ENCODE measurements around the gene COPS7B. TPM values are rescaled to one million over a fixed set of nuclear protein-coding genes. Genes with fewer than 3 reads are reported as not detected.

Gene COPS7B
- total RNA-seq, 1 experiment from 2014 or later, result 57.1 TPM

DNA sequence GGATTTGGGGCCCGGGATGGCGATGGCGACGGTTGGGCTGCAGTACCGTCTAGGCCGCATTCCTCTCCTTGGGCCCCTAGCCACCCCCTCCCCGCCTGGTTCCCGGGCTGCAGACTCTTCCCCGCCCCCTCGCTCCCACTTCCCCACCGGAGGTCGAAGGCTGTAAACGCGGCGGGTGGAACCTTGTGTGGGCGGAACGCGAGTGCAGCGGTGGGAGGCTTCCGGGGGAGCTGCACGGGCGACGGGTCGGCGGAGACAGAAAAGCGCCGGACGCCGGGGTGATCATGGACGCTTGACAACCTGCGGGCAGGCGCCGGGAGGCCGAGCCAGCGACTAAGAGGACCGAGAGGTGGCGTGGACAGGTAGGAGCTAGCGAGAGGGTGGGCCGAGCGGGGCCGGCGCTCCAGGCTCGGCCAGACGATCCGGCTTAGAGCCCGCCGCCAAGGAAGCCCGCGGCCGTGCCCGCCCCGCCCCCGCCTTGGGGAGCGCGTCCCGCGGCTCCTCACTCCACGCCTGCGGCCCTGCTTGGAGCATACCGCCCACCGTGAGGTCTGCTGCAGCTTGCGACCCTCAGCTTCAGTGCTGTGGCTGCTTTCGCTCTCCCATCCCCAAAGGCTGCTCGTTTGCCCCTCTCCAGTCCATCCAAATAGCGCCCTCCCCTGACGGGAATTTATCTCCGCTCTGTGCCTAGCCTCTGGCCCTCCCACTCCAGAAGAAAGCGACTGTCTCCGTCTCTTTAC lies at the start of gene COPS7B (continued):
- TF ChIP-seq, protein P1, sequence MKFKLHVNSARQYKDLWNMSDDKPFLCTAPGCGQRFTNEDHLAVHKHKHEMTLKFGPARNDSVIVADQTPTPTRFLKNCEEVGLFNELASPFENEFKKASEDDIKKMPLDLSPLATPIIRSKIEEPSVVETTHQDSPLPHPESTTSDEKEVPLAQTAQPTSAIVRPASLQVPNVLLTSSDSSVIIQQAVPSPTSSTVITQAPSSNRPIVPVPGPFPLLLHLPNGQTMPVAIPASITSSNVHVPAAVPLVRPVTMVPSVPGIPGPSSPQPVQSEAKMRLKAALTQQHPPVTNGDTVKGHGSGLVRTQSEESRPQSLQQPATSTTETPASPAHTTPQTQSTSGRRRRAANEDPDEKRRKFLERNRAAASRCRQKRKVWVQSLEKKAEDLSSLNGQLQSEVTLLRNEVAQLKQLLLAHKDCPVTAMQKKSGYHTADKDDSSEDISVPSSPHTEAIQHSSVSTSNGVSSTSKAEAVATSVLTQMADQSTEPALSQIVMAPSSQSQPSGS (CRISPR knock-in tag; IDR thresholded peaks at IDR 0.05; ENCODE audit: borderline replicate concordance, low read depth), result peak; percentile 33; the same call in 1 of the 2 replicates
- TF ChIP-seq, protein P2, sequence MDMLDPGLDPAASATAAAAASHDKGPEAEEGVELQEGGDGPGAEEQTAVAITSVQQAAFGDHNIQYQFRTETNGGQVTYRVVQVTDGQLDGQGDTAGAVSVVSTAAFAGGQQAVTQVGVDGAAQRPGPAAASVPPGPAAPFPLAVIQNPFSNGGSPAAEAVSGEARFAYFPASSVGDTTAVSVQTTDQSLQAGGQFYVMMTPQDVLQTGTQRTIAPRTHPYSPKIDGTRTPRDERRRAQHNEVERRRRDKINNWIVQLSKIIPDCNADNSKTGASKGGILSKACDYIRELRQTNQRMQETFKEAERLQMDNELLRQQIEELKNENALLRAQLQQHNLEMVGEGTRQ (CRISPR knock-in tag; IDR thresholded peaks at IDR 0.05), result peak; percentile 42; the same call in 1 of the 2 replicates
- TF ChIP-seq ZNF317 (CRISPR knock-in tag; IDR thresholded peaks at IDR 0.05; ENCODE audit: borderline replicate concordance, low read depth), result 0 out of 2 replicates have a peak, but pooled peaks have one; percentile 38
- 0 out of 2 replicates have a peak, but pooled peaks have one; percentile 30 for TF ChIP-seq ZBTB21 (CRISPR knock-in tag; IDR thresholded peaks at IDR 0.05; ENCODE audit: borderline replicate concordance)
- TF ChIP-seq, protein P3, sequence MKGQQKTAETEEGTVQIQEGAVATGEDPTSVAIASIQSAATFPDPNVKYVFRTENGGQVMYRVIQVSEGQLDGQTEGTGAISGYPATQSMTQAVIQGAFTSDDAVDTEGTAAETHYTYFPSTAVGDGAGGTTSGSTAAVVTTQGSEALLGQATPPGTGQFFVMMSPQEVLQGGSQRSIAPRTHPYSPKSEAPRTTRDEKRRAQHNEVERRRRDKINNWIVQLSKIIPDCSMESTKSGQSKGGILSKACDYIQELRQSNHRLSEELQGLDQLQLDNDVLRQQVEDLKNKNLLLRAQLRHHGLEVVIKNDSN (CRISPR knock-in tag; IDR thresholded peaks at IDR 0.05), result peak; percentile 41; the same call in 1 of the 2 replicates
- TF ChIP-seq, protein P4, sequence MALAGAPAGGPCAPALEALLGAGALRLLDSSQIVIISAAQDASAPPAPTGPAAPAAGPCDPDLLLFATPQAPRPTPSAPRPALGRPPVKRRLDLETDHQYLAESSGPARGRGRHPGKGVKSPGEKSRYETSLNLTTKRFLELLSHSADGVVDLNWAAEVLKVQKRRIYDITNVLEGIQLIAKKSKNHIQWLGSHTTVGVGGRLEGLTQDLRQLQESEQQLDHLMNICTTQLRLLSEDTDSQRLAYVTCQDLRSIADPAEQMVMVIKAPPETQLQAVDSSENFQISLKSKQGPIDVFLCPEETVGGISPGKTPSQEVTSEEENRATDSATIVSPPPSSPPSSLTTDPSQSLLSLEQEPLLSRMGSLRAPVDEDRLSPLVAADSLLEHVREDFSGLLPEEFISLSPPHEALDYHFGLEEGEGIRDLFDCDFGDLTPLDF (CRISPR knock-in tag; IDR thresholded peaks at IDR 0.05), result no peak
- TF ChIP-seq PRRX2 (CRISPR knock-in tag; IDR thresholded peaks at IDR 0.05), result 0 out of 2 replicates have a peak, but pooled peaks have one; percentile 63
- no peak for TF ChIP-seq TEAD4 (CRISPR knock-in tag; IDR thresholded peaks at IDR 0.05)
- TF ChIP-seq MYBL2 (CRISPR knock-in tag; IDR thresholded peaks at IDR 0.05), result peak; percentile 93
- no peak for TF ChIP-seq NR2C2 (CRISPR knock-in tag; IDR thresholded peaks at IDR 0.05)
- TF ChIP-seq, protein P5, sequence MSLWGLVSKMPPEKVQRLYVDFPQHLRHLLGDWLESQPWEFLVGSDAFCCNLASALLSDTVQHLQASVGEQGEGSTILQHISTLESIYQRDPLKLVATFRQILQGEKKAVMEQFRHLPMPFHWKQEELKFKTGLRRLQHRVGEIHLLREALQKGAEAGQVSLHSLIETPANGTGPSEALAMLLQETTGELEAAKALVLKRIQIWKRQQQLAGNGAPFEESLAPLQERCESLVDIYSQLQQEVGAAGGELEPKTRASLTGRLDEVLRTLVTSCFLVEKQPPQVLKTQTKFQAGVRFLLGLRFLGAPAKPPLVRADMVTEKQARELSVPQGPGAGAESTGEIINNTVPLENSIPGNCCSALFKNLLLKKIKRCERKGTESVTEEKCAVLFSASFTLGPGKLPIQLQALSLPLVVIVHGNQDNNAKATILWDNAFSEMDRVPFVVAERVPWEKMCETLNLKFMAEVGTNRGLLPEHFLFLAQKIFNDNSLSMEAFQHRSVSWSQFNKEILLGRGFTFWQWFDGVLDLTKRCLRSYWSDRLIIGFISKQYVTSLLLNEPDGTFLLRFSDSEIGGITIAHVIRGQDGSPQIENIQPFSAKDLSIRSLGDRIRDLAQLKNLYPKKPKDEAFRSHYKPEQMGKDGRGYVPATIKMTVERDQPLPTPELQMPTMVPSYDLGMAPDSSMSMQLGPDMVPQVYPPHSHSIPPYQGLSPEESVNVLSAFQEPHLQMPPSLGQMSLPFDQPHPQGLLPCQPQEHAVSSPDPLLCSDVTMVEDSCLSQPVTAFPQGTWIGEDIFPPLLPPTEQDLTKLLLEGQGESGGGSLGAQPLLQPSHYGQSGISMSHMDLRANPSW (CRISPR knock-in tag; conservative IDR thresholded peaks at IDR 0.05; ENCODE audit: low read depth), result no peak
- TF ChIP-seq, protein P6, sequence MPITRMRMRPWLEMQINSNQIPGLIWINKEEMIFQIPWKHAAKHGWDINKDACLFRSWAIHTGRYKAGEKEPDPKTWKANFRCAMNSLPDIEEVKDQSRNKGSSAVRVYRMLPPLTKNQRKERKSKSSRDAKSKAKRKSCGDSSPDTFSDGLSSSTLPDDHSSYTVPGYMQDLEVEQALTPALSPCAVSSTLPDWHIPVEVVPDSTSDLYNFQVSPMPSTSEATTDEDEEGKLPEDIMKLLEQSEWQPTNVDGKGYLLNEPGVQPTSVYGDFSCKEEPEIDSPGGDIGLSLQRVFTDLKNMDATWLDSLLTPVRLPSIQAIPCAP (CRISPR knock-in tag; IDR thresholded peaks at IDR 0.05), result peak; percentile 41; the same call in 1 of the 2 replicates
- peak; percentile 42; the same call in 1 of the 2 replicates for TF ChIP-seq NFYB (CRISPR knock-in tag; conservative IDR thresholded peaks at IDR 0.05; ENCODE audit: low read depth)
- TF ChIP-seq CBFB (CRISPR knock-in tag; IDR thresholded peaks at IDR 0.05; ENCODE audit: low read depth), result 0 out of 2 replicates have a peak, but pooled peaks have one; percentile 56
- peak; percentile 56; the same call in 1 of the 2 replicates for TF ChIP-seq TEAD1 (CRISPR knock-in tag; IDR thresholded peaks at IDR 0.05)
- no peak for TF ChIP-seq MXD4 (CRISPR knock-in tag; IDR thresholded peaks at IDR 0.05; ENCODE audit: borderline replicate concordance)
- TF ChIP-seq ZNF671 (CRISPR knock-in tag; IDR thresholded peaks at IDR 0.05), result no peak
- TF ChIP-seq, protein P7, sequence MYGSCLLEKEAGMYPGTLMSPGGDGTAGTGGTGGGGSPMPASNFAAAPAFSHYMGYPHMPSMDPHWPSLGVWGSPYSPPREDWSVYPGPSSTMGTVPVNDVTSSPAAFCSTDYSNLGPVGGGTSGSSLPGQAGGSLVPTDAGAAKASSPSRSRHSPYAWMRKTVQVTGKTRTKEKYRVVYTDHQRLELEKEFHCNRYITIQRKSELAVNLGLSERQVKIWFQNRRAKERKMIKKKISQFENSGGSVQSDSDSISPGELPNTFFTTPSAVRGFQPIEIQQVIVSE (CRISPR knock-in tag; IDR thresholded peaks at IDR 0.05; ENCODE audit: borderline replicate concordance), result no peak
- TF ChIP-seq, protein P8, sequence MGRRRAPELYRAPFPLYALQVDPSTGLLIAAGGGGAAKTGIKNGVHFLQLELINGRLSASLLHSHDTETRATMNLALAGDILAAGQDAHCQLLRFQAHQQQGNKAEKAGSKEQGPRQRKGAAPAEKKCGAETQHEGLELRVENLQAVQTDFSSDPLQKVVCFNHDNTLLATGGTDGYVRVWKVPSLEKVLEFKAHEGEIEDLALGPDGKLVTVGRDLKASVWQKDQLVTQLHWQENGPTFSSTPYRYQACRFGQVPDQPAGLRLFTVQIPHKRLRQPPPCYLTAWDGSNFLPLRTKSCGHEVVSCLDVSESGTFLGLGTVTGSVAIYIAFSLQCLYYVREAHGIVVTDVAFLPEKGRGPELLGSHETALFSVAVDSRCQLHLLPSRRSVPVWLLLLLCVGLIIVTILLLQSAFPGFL (CRISPR knock-in tag; IDR thresholded peaks at IDR 0.05; ENCODE audit: borderline replicate concordance), result 0 out of 2 replicates have a peak, but pooled peaks have one; percentile 43
- TF ChIP-seq, protein P9, sequence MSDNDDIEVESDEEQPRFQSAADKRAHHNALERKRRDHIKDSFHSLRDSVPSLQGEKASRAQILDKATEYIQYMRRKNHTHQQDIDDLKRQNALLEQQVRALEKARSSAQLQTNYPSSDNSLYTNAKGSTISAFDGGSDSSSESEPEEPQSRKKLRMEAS (CRISPR knock-in tag; IDR thresholded peaks at IDR 0.05), result peak; percentile 73
- TF ChIP-seq FOXK1 (CRISPR knock-in tag; IDR thresholded peaks at IDR 0.05), result peak; percentile 95
- TF ChIP-seq NFATC4 (CRISPR knock-in tag; IDR thresholded peaks at IDR 0.05), result no peak
- TF ChIP-seq, protein P10, sequence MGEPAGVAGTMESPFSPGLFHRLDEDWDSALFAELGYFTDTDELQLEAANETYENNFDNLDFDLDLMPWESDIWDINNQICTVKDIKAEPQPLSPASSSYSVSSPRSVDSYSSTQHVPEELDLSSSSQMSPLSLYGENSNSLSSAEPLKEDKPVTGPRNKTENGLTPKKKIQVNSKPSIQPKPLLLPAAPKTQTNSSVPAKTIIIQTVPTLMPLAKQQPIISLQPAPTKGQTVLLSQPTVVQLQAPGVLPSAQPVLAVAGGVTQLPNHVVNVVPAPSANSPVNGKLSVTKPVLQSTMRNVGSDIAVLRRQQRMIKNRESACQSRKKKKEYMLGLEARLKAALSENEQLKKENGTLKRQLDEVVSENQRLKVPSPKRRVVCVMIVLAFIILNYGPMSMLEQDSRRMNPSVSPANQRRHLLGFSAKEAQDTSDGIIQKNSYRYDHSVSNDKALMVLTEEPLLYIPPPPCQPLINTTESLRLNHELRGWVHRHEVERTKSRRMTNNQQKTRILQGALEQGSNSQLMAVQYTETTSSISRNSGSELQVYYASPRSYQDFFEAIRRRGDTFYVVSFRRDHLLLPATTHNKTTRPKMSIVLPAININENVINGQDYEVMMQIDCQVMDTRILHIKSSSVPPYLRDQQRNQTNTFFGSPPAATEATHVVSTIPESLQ (CRISPR knock-in tag; IDR thresholded peaks at IDR 0.05), result no peak
- TF ChIP-seq ZNF416 (CRISPR knock-in tag; IDR thresholded peaks at IDR 0.05), result no peak
- TF ChIP-seq TP53 (CRISPR knock-in tag; IDR thresholded peaks at IDR 0.05), result no peak
- TF ChIP-seq RELA (CRISPR knock-in tag; IDR thresholded peaks at IDR 0.05; ENCODE audit: borderline replicate concordance), result peak; percentile 66; the same call in 1 of the 2 replicates

All from WTC11 (cell line).